ENCODE measurements around the gene ASB16.
"Not testable (repeated sequence)": the region's sequence is repeated elsewhere in the genome, so short reads cannot be mapped to it uniquely, and the experiment has no call there.

ASB16 gene

GRCh38 chr17:44128383-44128782 lies 42.1 kb upstream of the ASB16 start:
- no peak for TF ChIP-seq CTCF (IDR thresholded peaks at IDR 0.05; ENCODE audit: low read depth, low read length, missing control alignments)

GRCh38 chr17:44130693-44131349 lies 39.7 kb upstream of the ASB16 start:
- H3K4me3 ChIP-seq (ENCODE audit: low read depth, low read length): no peak overlapping the region
- no peak for DNase-seq (ENCODE audit: low read depth)
- TF ChIP-seq CTCF (IDR thresholded peaks at IDR 0.05; ENCODE audit: low read depth, low read length, missing control alignments): no peak

More at GRCh38 chr17:44128383-44128782, 42.1 kb upstream of the ASB16 start:
- H3K4me3 ChIP-seq (ENCODE audit: low read depth, low read length): no peak overlapping the region
- DNase-seq (ENCODE audit: low read depth): no peak

- H3K4me3 ChIP-seq (ENCODE audit: low read depth, low read length); DNase-seq (ENCODE audit: low read depth): not testable (repeated sequence)
These were observed 39.1 kb upstream of the ASB16 start for GRCh38 chr17:44131372-44131771.

- no peak for TF ChIP-seq CTCF (IDR thresholded peaks at IDR 0.05; ENCODE audit: low read depth, low read length, missing control alignments)
- no peak for DNase-seq (ENCODE audit: low read depth)
- H3K4me3 ChIP-seq (ENCODE audit: low read depth, low read length): no peak overlapping the region
These were observed 38.2 kb upstream of the ASB16 start for GRCh38 chr17:44132275-44132821.

- no peak for DNase-seq (ENCODE audit: low read depth)
- TF ChIP-seq CTCF (IDR thresholded peaks at IDR 0.05; ENCODE audit: low read depth, low read length, missing control alignments): no peak
- H3K4me3 ChIP-seq (ENCODE audit: low read depth, low read length): no peak overlapping the region
These were observed 36.5 kb upstream of the ASB16 start for GRCh38 chr17:44133918-44134476.

- TF ChIP-seq CTCF (IDR thresholded peaks at IDR 0.05; ENCODE audit: low read depth, low read length, missing control alignments): no peak
- H3K4me3 ChIP-seq (ENCODE audit: low read depth, low read length): no peak overlapping the region
- DNase-seq (ENCODE audit: low read depth): no peak
These were observed 35.5 kb upstream of the ASB16 start for GRCh38 chr17:44134752-44135568.

All from GM12864 (cell line).